MCF 10A (cell line): ENCODE data around the gene FRA10AC1. TPM values are rescaled to one million over a fixed set of nuclear protein-coding genes. Genes with fewer than 3 reads are reported as not detected.

Experiments
- BruUV-seq: library from RNA; stranded (reverse); fragments of 400-500 nt; replicated peaks from 2 replicates; lab custom pipeline; 2021; lab: Mats Ljungman, UMichigan
- CTCF ChIA-PET: fragments of 300-600 bp; sonication (Branson Sonifier 250); formaldehyde crosslinking; extraction: SDS; loops from one replicate; lab custom pipeline; 2021; ENCODE audit warnings: antibody characterized with exemption, inconsistent platforms; lab: Yijun Ruan, JAX
- POLR2A ChIA-PET: fragments of 300-600, 350-650 bp; sonication (Branson Sonifier 250); formaldehyde crosslinking; extraction: SDS; loops from one replicate; lab custom pipeline; 2020; ENCODE audit warnings: antibody characterized with exemption, inconsistent platforms; lab: Yijun Ruan, JAX
- DNase-seq: peaks from one replicate; pipeline ENCODE4 v3.0.0-alpha.2; 2018; ENCODE audit not compliant: unreplicated experiment
- H3K27ac Mint-ChIP-seq: one replicate; pipeline ENCODE4 v1.8.0; 2022; ENCODE audit warnings: mild to moderate bottlenecking, low read depth, mixed read lengths; ENCODE audit not compliant: unreplicated experiment
- H3K27me3 Mint-ChIP-seq: one replicate; pipeline ENCODE4 v1.8.0; 2022; ENCODE audit warnings: mixed read lengths; ENCODE audit not compliant: insufficient read depth, unreplicated experiment
- H3K36me3 Mint-ChIP-seq: one replicate; pipeline ENCODE4 v1.8.0; 2022; ENCODE audit warnings: mild to moderate bottlenecking, moderate library complexity, mixed read lengths; ENCODE audit not compliant: insufficient read depth, unreplicated experiment
- H3K4me1 Mint-ChIP-seq: one replicate; pipeline ENCODE4 v1.8.0; 2022; ENCODE audit warnings: mixed read lengths; ENCODE audit not compliant: insufficient read depth, unreplicated experiment
- H3K4me3 Mint-ChIP-seq: one replicate; pipeline ENCODE4 v1.8.0; 2022; ENCODE audit warnings: mild to moderate bottlenecking, moderate library complexity, mixed read lengths; ENCODE audit not compliant: unreplicated experiment
- H3K9me3 Mint-ChIP-seq: one replicate; pipeline ENCODE4 v1.8.0; 2022; ENCODE audit warnings: mixed read lengths; ENCODE audit not compliant: unreplicated experiment
- CTCF ChIP-seq: fragments of 200-600 bp; IDR thresholded peaks from one replicate; pipeline ENCODE4 v1.8.0; 2022; ENCODE audit warnings: antibody characterized with exemption, mild to moderate bottlenecking; ENCODE audit not compliant: unreplicated experiment
- intact Hi-C: fragments of 100-400 bp; cut with micrococcal nuclease; formaldehyde crosslinking; loops from 2 replicates; pipeline ENCODE4 v1.14.1; 2022
- total RNA-seq: library from RNA; stranded (reverse); gene quantifications from 2 replicates; pipeline ENCODE4 v1.2.3, GENCODE V29; 2022

FRA10AC1 gene
- total RNA-seq, 1 experiment from 2014 or later: 25.1 TPM

- no peak for TF ChIP-seq CTCF
- peak; percentile 54 for DNase-seq
- H3K4me1 Mint-ChIP-seq: peaks cover 25% of the 10 kb centered on the region
- CTCF ChIA-PET: interaction anchor here (0.5 to 1.2 kb wide), 3 partner anchors 65 to 83 kb away, joined by 3 read pairs; no protein-coding TSS in a partner anchor
- BruUV-seq: no TSS peak
- intact Hi-C loops: loop anchor here (5.0 kb wide), 1 partner anchor 47 kb away; the partner anchor contains the start of gene FRA10AC1
- POLR2A ChIA-PET: interaction anchor here (0.9 to 1.3 kb wide), 3 partner anchors 28 to 606 kb away, joined by 3 to 6 read pairs (median 4); partner anchors contain the start of gene FRA10AC1
- H3K27me3 Mint-ChIP-seq: no peaks in the 10 kb centered on the region
- no peaks in the 10 kb centered on the region for H3K36me3 Mint-ChIP-seq
- no peak overlapping the region for H3K4me3 Mint-ChIP-seq
- no peak overlapping the region for H3K27ac Mint-ChIP-seq
- no peaks in the 10 kb centered on the region for H3K9me3 Mint-ChIP-seq
Observed at GRCh38 chr10:93749218-93749799, 46.9 kb upstream of the FRA10AC1 start.

- POLR2A ChIA-PET: interaction anchor here (0.6 to 4.3 kb wide), 7 partner anchors 25 to 619 kb away, joined by 3 to 27 read pairs (median 3); partner anchors contain the start of gene FRA10AC1
- Mint-ChIP-seq H3K9me3 (no peaks in the 10 kb centered on the region), H3K4me3 (peak overlapping the region; percentile 13), H3K36me3 (no peaks in the 10 kb centered on the region), H3K27ac (peak overlapping the region; percentile 13), H3K4me1 (peaks cover 17% of the 10 kb centered on the region), H3K27me3 (no peaks in the 10 kb centered on the region)
- CTCF ChIA-PET: interaction anchor here (0.6 to 1.8 kb wide), 9 partner anchors 14 to 516 kb away, joined by 3 to 9 read pairs (median 3); no protein-coding TSS in a partner anchor
- DNase-seq: peak; percentile 96
- no TSS peak for BruUV-seq
- TF ChIP-seq CTCF: peak; percentile 32
- intact Hi-C loops: loop anchor here (1.0 to 5.0 kb wide), 2 partner anchors 45 to 69 kb away; partner anchors contain the start of gene FRA10AC1
Observed at GRCh38 chr10:93746844-93747284, 44.5 kb upstream of the FRA10AC1 start.

- peak; percentile 27 for DNase-seq
- Mint-ChIP-seq H3K9me3 (no peaks in the 10 kb centered on the region), H3K27me3 (no peaks in the 10 kb centered on the region), H3K4me3 (no peak overlapping the region), H3K36me3 (no peaks in the 10 kb centered on the region), H3K4me1 (peaks cover 8% of the 10 kb centered on the region), H3K27ac (no peak overlapping the region)
- peak; percentile 9 for TF ChIP-seq CTCF
- POLR2A ChIA-PET: interaction anchor here (1.1 to 4.3 kb wide), 3 partner anchors 8 to 70 kb away, joined by 3 to 27 read pairs (median 3); partner anchors contain the start of gene FRA10AC1
- CTCF ChIA-PET: interaction anchor here (0.7 to 2.2 kb wide), 9 partner anchors 9 to 126 kb away, joined by 3 to 8 read pairs (median 3); partner anchors contain the start of gene FRA10AC1
- intact Hi-C loops: loop anchor here (1.0 to 5.0 kb wide), 2 partner anchors 43 to 71 kb away; partner anchors contain the start of gene FRA10AC1
- no TSS peak for BruUV-seq
Observed at GRCh38 chr10:93745408-93746065, 43.1 kb upstream of the FRA10AC1 start.
